Medulla oblongata (tissue), 1 donor: Measurements from ENCODE around the gene FRMD1.

ENCODE experiments used
- DNase-seq: peaks from one replicate; pipeline ENCODE4 v3.0.0-alpha.2; 2015; ENCODE audit errors: extremely low spot score

FRMD1 gene

GRCh38 chr6:168111911-168112310, 32.9 kb upstream of the FRMD1 start:
- DNase-seq = no peak

GRCh38 chr6:168110437-168110836, 31.4 kb upstream of the FRMD1 start:
- DNase-seq = no peak

- no peak for DNase-seq
Observed at GRCh38 chr6:168109171-168109570, 30.2 kb upstream of the FRMD1 start.

- no peak for DNase-seq
Observed at GRCh38 chr6:168107191-168107983, 28.4 kb upstream of the FRMD1 start.

GRCh38 chr6:168106633-168107005, 27.6 kb upstream of the FRMD1 start:
- DNase-seq = no peak

- no peak for DNase-seq
Observed at GRCh38 chr6:168105813-168106632, 27.0 kb upstream of the FRMD1 start.

GRCh38 chr6:168104636-168105035, 25.6 kb upstream of the FRMD1 start:
- no peak for DNase-seq

- no peak for DNase-seq
Observed at GRCh38 chr6:168103050-168103830, 24.2 kb upstream of the FRMD1 start.

GRCh38 chr6:168102315-168102985, 23.4 kb upstream of the FRMD1 start:
- DNase-seq = no peak

GRCh38 chr6:168101590-168102314, 22.7 kb upstream of the FRMD1 start:
- no peak for DNase-seq

- no peak for DNase-seq
Observed at GRCh38 chr6:168100803-168101589, 22.0 kb upstream of the FRMD1 start.

- no peak for DNase-seq
Observed at GRCh38 chr6:168100011-168100802, 21.2 kb upstream of the FRMD1 start.

- no peak for DNase-seq
Observed at GRCh38 chr6:168099201-168100010, 20.4 kb upstream of the FRMD1 start.

GRCh38 chr6:168098431-168098861, 19.4 kb upstream of the FRMD1 start:
- no peak for DNase-seq

GRCh38 chr6:168097621-168098430, 18.8 kb upstream of the FRMD1 start:
- no peak for DNase-seq

- no peak for DNase-seq
Observed at GRCh38 chr6:168097221-168097620, 18.2 kb upstream of the FRMD1 start.

- DNase-seq = no peak
Observed at GRCh38 chr6:168096271-168096764, 17.3 kb upstream of the FRMD1 start.
